HepG2 (cell line): ENCODE data around the gene KCNF1. TPM values are rescaled to one million over a fixed set of nuclear protein-coding genes. Genes with fewer than 3 reads are reported as not detected.

Experiments used
- ATAC-seq: fragments of 200-7000 bp; cut with Tn5 transposase; 3 replicates; pipeline ENCODE4 v1.9.1; 2020; ENCODE audit warnings: mild to moderate bottlenecking, moderate library complexity
- BruUV-seq: library from RNA; stranded (reverse); fragments of 400-500 nt; replicated peaks from 2 replicates; lab custom pipeline; 2021; lab: Mats Ljungman, UMichigan
- CTCF ChIA-PET: fragments of 300-600 bp; formaldehyde crosslinking; extraction: SDS; loops from one replicate; lab custom pipeline; 2021; ENCODE audit warnings: low total read pairs, inconsistent platforms, low intra/inter-chr PET ratio; lab: Yijun Ruan, JAX
- POLR2A ChIA-PET: fragments of 350-600 bp; sonication (Branson Sonifier 250); formaldehyde crosslinking; loops from one replicate; lab custom pipeline; 2020; ENCODE audit warnings: antibody characterized with exemption, inconsistent platforms; lab: Yijun Ruan, JAX
- DNase-seq: peaks from one replicate; pipeline ENCODE4 v3.0.0-alpha.2; 2015; ENCODE audit warnings: low spot score
- FAIRE-seq: peaks from 3 replicates; lab custom pipeline; 2011; peaks lifted over from hg19 to GRCh38; lab: Jason Lieb, UNC
- H2AFZ ChIP-seq: one replicate; pipeline ENCODE4 v1.6.1; 2011; ENCODE audit warnings: low read length, inconsistent platforms
- H3K27ac ChIP-seq: fragments of 300-600 bp; 3 replicates; pipeline ENCODE4 v1.8.0; 2011; ENCODE audit warnings: mixed run types, mild to moderate bottlenecking, mixed read lengths, low read length, inconsistent platforms; ENCODE audit not compliant: insufficient read depth; ENCODE audit errors: extremely low read length
- H3K27me3 ChIP-seq, 2 experiments: fragments of 200-600 bp in 1 of 2; 2 replicates in 1 of 2; 3 replicates in 1 of 2; pipeline versions ENCODE4 v1.6.0 to v1.8.0; 2011; ENCODE audit warnings: low read length in 2 of 2, mild to moderate bottlenecking in 2 of 2, moderate library complexity in 2 of 2, inconsistent platforms in 1 of 2; ENCODE audit not compliant: insufficient read depth in 2 of 2, control insufficient read depth in 1 of 2
- H3K36me3 ChIP-seq, 2 experiments: fragments of 200-600 bp in 1 of 2; replicated peaks in 1 of 2; 2 replicates in 1 of 2; 3 replicates in 1 of 2; pipeline versions ENCODE4 v1.5.1 to v1.8.0; 2011; ENCODE audit warnings: low read length in 2 of 2, inconsistent platforms in 1 of 2; ENCODE audit not compliant: insufficient read depth in 2 of 2, control insufficient read depth in 1 of 2
- H3K4me1 ChIP-seq: 2 replicates; pipeline ENCODE4 v1.5.1; 2012; ENCODE audit warnings: low read length, inconsistent platforms; ENCODE audit not compliant: insufficient read depth
- H3K4me2 ChIP-seq: 2 replicates; pipeline ENCODE4 v1.6.0; 2011; ENCODE audit warnings: low read depth, low read length, inconsistent platforms
- H3K4me3 ChIP-seq, 3 experiments: fragments of 200-600 bp in 1 of 3; sonication (generic), shearing (Covaris generic) in 1 of 3; replicated peaks in 1 of 3; 2 replicates each; pipeline ENCODE4 v1.5.1; 2011 to 2016; ENCODE audit warnings: low read length in 3 of 3, inconsistent platforms in 2 of 3, low read depth in 2 of 3, mild to moderate bottlenecking in 2 of 3, control low read depth in 1 of 3, mixed read lengths in 1 of 3; ENCODE audit not compliant: insufficient read depth in 1 of 3
- H3K79me2 ChIP-seq: one replicate; pipeline ENCODE4 v1.6.1; 2011; ENCODE audit warnings: low read length, inconsistent platforms; ENCODE audit not compliant: insufficient read depth
- H3K9ac ChIP-seq: 2 replicates; pipeline ENCODE4 v1.6.0; 2011; ENCODE audit warnings: mild to moderate bottlenecking, low read depth, low read length, inconsistent platforms; ENCODE audit not compliant: insufficient read depth
- H3K9me3 ChIP-seq: 2 replicates; pipeline ENCODE4 v1.5.1; 2012; ENCODE audit warnings: mild to moderate bottlenecking, low read length
- H4K20me1 ChIP-seq: 2 replicates; pipeline ENCODE4 v1.6.0; 2011; ENCODE audit warnings: inconsistent platforms, mild to moderate bottlenecking, low read length, moderate library complexity; ENCODE audit not compliant: insufficient read depth
- ETV5 ChIP-seq: IDR thresholded peaks from 2 replicates; pipeline ENCODE4 v1.6.1; 2018; ENCODE audit warnings: missing biosample characterization, missing genetic modification reagents, inconsistent platforms, borderline replicate concordance
- NFAT5 ChIP-seq: sonication (generic); formaldehyde crosslinking; IDR thresholded peaks from 2 replicates; pipeline ENCODE4 v1.4.0; 2020; ENCODE audit warnings: missing genetic modification reagents
- NFE2L2 ChIP-seq: fragments of 150-350 bp; IDR thresholded peaks from 2 replicates; pipeline ENCODE4 v1.6.1; 2014; ENCODE audit warnings: low read length
- NFYB ChIP-seq: sonication (generic); formaldehyde crosslinking; IDR thresholded peaks from 2 replicates; pipeline ENCODE4 v1.4.0; 2020; ENCODE audit warnings: missing genetic modification reagents
- RFX3 ChIP-seq: IDR thresholded peaks from 2 replicates; pipeline ENCODE4 v1.6.1; 2016; ENCODE audit warnings: missing biosample characterization, missing genetic modification reagents
- ZFP36L1 ChIP-seq: sonication (generic); formaldehyde crosslinking; IDR thresholded peaks from 2 replicates; pipeline ENCODE4 v1.8.0; 2022; ENCODE audit warnings: mild to moderate bottlenecking, missing genetic modification reagents, moderate library complexity
- ZNF235 ChIP-seq: sonication (generic); formaldehyde crosslinking; IDR thresholded peaks from 2 replicates; pipeline ENCODE4 v1.8.1; 2023; ENCODE audit warnings: mild to moderate bottlenecking, missing genetic modification reagents, borderline replicate concordance
- ZNF451 ChIP-seq: sonication (generic); formaldehyde crosslinking; IDR thresholded peaks from 2 replicates; pipeline ENCODE4 v1.5.0; 2020; ENCODE audit warnings: mild to moderate bottlenecking, missing genetic modification reagents
- ZNF468 ChIP-seq: sonication (generic); formaldehyde crosslinking; IDR thresholded peaks from 2 replicates; pipeline ENCODE4 v1.8.0; 2022; ENCODE audit warnings: mild to moderate bottlenecking, moderate library complexity, missing genetic modification reagents
- ZNF777 ChIP-seq: sonication (generic); formaldehyde crosslinking; IDR thresholded peaks from 2 replicates; pipeline ENCODE4 v1.4.0; 2020; ENCODE audit warnings: missing genetic modification reagents
- WGBS: methylation state at CpG from one replicate; pipeline ENCODE4 v1.1.6; 2017; ENCODE audit warnings: low lambda C conversion rate; 5-methylcytosine and 5-hydroxymethylcytosine counted together
- in situ Hi-C: cut with HindIII; loops from 2 replicates; pipeline ENCODE4 v1.10.0; 2017; ENCODE audit warnings: low pct_unique_long_range_greater_than_20kb; ENCODE audit not compliant: extremely low pct_ligation_motif_present
- intact Hi-C: fragments of 100-400 bp; cut with micrococcal nuclease; formaldehyde crosslinking; loops from one replicate; pipeline ENCODE4 v1.10.0; 2022; ENCODE audit not compliant: unreplicated experiment
- polyA plus RNA-seq, 8 experiments: library from polyadenylated mRNA; depleted of rRNA in 3 of 8; stranded (reverse) in 7 of 8; unstranded in 1 of 8; fragments of >200 nt; fragmentation: Illumina TruSeq in 4 of 8; extraction: Trizol in 4 of 8; gene quantifications; 2 replicates each; pipeline versions ENCODE4 v1.2.1 to v1.2.3, GENCODE V29; 2011 to 2016; ENCODE audit warnings: low read depth in 4 of 8, missing spikeins in 1 of 8, mixed read lengths in 1 of 8; ENCODE audit not compliant: insufficient read depth in 1 of 8
- total RNA-seq, 5 experiments: library from RNA; depleted of rRNA; stranded (reverse); fragments of >200 nt; fragmentation: Illumina TruSeq; extraction: Trizol; gene quantifications; 2 replicates each; pipeline ENCODE4 v1.2.3, GENCODE V29; 2016; ENCODE audit warnings: low read depth in 1 of 5
- TF ChIP-seq, protein P1 (sequence below): IDR thresholded peaks from 2 replicates; pipeline ENCODE4 v1.6.1; 2016; ENCODE audit warnings: missing compliant biosample characterization, missing genetic modification reagents, borderline replicate concordance

KCNF1 gene
- total and polyA plus RNA-seq, 2 of the 13 experiments (the other 11 are each of a cell fraction or from before 2014, with no cell fraction given), result 0.09 to 0.12 TPM

DNA sequence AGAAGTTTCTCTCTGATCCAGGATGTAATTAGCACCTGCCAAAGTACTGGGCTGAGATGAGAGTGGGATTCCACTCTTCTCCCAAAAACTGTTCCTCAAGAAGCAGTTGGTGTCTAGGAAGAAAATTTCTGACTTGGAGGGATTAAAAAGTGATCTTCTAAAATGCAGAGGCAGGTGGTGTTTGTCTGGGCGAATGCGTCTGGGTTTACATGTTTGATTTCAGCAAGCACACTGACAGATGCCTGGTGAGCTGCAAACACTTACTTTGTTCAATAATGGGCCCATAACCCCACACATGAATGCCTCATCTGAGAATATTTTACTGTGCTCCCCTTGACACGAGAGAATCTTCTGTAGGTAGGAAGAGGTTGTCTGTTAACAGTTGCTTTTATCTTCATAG is 24.3 kb upstream of the KCNF1 start:
- Histone ChIP-seq H3K27ac (no peak overlapping the region), H2AFZ (no peak overlapping the region), H3K9me3 (no peaks in the 10 kb centered on the region), H3K9ac (no peak overlapping the region), H4K20me1 (no peaks in the 10 kb centered on the region), H3K4me3 (no peak overlapping the region), H3K79me2 (no peaks in the 10 kb centered on the region), H3K4me1 (peaks cover 34% of the 10 kb centered on the region), H3K4me2 (no peak overlapping the region), H3K27me3 (peaks cover 0 to 37% of the 10 kb centered on the region in 2 experiments; a peak in 2 of 5 replicates), H3K36me3 (no peaks in the 10 kb centered on the region)
- no peak for FAIRE-seq
- no peak for DNase-seq
- no peak for ATAC-seq
- in situ Hi-C loops (no loop called here), intact Hi-C loops (no loop called here)
- WGBS, result 11% methylated on average over 3 of the region's 3 CpGs
- CTCF ChIA-PET, result no interaction called here
- POLR2A ChIA-PET, result no interaction called here
- BruUV-seq, result no TSS peak
- TF ChIP-seq, protein P1, sequence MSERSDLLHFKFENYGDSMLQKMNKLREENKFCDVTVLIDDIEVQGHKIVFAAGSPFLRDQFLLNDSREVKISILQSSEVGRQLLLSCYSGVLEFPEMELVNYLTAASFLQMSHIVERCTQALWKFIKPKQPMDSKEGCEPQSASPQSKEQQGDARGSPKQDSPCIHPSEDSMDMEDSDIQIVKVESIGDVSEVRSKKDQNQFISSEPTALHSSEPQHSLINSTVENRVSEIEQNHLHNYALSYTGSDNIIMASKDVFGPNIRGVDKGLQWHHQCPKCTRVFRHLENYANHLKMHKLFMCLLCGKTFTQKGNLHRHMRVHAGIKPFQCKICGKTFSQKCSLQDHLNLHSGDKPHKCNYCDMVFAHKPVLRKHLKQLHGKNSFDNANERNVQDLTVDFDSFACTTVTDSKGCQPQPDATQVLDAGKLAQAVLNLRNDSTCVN (CRISPR knock-in tag), result no peak
- TF ChIP-seq ZFP36L1 (CRISPR knock-in tag) (no peak), ZNF468 (no peak), ZNF451 (CRISPR knock-in tag) (no peak), NFE2L2 (no peak), ZNF777 (no peak), ETV5 (CRISPR knock-in tag) (no peak), ZNF235 (CRISPR knock-in tag) (no peak), NFAT5 (no peak), NFYB (CRISPR knock-in tag) (no peak), RFX3 (CRISPR knock-in tag) (no peak)
